Astrocyte (in vitro differentiated cells and primary cell): ENCODE results near the gene AKAP9.

Experiments used
- EZH2 ChIP-seq: IDR thresholded peaks from 2 replicates; pipeline ENCODE4 v1.6.1; 2012; ENCODE audit warnings: mild to moderate bottlenecking, low read length, inconsistent platforms; ENCODE audit not compliant: insufficient read depth
- TF ChIP-seq, protein P1 (sequence below): IDR thresholded peaks from 2 replicates; pipeline ENCODE4 v1.5.1; 2011; ENCODE audit warnings: low read depth, mild to moderate bottlenecking, inconsistent platforms, low read length, moderate library complexity; ENCODE audit not compliant: insufficient read depth

- TF ChIP-seq, protein P1, sequence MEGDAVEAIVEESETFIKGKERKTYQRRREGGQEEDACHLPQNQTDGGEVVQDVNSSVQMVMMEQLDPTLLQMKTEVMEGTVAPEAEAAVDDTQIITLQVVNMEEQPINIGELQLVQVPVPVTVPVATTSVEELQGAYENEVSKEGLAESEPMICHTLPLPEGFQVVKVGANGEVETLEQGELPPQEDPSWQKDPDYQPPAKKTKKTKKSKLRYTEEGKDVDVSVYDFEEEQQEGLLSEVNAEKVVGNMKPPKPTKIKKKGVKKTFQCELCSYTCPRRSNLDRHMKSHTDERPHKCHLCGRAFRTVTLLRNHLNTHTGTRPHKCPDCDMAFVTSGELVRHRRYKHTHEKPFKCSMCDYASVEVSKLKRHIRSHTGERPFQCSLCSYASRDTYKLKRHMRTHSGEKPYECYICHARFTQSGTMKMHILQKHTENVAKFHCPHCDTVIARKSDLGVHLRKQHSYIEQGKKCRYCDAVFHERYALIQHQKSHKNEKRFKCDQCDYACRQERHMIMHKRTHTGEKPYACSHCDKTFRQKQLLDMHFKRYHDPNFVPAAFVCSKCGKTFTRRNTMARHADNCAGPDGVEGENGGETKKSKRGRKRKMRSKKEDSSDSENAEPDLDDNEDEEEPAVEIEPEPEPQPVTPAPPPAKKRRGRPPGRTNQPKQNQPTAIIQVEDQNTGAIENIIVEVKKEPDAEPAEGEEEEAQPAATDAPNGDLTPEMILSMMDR, result no peak
- no peak for TF ChIP-seq EZH2
These were observed 196.9 kb downstream of the AKAP9 start for GRCh38 chr7:92137557-92137956.
